Measurements from ENCODE around the gene GCGR. TPM values are rescaled to one million over a fixed set of nuclear protein-coding genes. Genes with fewer than 3 reads are reported as not detected.
"Not testable (repeated sequence)": the region's sequence is repeated elsewhere in the genome, so short reads cannot be mapped to it uniquely, and the experiment has no call there.

Gene GCGR
- total RNA-seq, 1 experiment from 2014 or later: 0.07 TPM

DNA sequence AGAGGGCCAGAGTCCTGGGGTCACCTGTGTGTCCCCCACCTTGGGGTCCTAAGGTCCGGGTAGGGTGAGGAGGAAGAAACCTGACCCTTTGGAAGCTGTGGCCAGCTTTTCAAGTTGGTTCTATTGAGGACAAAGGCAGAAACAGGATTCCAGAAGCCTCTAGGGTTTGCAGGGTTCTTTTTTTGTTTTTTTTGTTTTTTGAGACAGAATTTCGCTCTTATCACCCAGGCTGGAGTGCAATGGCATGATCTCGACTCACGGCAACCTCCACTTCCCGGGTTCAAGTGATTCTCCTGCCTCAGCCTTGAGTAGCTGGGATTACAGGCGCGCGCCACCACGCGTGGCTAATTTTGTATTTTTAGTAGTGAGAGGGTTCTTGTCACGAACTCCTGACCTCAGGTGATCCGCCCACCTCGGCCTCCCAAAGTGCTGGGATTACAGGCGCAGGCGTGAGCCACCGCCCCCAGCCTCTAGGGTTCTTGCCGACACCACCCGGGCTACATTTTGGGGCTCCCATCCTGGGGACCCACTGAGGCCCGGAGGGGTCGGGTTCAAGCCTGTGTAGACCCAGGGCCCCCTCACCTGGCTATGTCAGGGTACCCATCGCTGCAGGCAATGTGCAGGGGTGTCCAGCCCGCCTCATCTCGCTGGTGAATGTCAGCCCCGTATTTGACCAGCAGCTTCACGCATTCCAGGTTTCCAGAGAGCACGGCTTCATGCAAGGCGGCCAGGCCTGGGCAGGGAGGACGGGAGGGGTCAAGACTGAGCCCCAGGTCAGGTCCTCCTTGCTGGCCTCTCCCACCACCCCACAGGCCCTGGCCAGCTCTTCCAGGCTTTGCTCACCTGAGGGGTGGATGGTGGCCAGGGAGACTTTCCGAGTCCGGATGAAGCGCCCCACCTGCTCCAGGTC lies 30.2 kb downstream of the GCGR start:
- DNase-seq: no peak
- H3K4me3 ChIP-seq (ENCODE audit: insufficient read depth, low read depth, low read length): peak overlapping the region; percentile 84
- no peaks in the 10 kb centered on the region for H3K36me3 ChIP-seq (replicated peaks; ENCODE audit: control insufficient read depth, insufficient read depth, low read length)
- H3K27me3 ChIP-seq (ENCODE audit: control insufficient read depth, insufficient read depth, low read length): no peaks in the 10 kb centered on the region

DNA sequence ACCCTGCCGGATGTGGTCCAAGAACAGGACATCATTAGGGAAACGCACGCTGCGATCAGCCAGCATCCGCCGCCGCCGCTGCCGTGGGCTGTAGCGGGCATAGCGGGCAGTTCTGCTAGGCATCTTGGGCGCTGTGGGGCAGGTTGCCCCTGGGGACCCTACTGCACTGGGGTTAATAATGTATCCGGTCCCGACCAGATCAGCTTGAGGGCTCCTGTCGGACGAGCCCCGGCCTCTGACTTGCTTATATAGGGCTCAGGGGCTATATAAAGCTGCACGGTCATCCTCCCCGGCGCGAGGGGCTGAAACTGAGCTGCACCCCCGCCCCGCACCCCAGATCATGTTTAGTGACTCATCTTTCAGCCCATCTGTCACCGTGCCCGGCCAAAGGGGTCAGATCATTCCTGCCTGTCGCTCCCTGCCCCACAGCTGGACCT lies 30.9 kb downstream of the GCGR start, which contains the start of gene PPP1R27:
Gene PPP1R27 (minus strand): TSS at position 220 of the 437 bp plus-strand sequence. CDS start 97 bp downstream, at position 123.
- Histone ChIP-seq H3K36me3 (replicated peaks; ENCODE audit: control insufficient read depth, insufficient read depth, low read length) (no peaks in the 10 kb centered on the region), H3K27me3 (ENCODE audit: control insufficient read depth, insufficient read depth, low read length) (no peaks in the 10 kb centered on the region), H3K4me3 (ENCODE audit: insufficient read depth, low read depth, low read length) (peak within 1 kb of the TSS; percentile 84)
- DNase-seq: no peak

DNA sequence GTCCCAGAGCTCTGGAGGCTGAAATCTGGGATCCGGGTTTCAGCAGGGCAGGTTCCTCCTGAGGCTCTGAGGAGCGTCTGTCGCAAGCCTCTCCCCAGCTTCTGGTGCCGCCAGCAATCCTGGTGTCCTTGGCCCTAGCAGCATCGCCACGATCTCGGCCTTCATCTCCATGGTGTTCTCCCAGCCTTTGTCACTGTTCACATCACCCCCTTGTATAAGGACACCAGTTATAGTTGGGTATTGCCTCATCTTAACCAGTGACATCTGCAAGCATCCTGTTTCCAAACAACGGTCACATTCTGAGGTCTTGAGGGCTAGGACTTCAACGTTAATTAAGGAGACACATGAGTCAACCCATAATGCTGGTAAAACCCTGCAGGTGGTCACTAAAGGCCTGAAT lies 33.7 kb downstream of the GCGR start:
- Histone ChIP-seq H3K36me3 (replicated peaks; ENCODE audit: control insufficient read depth, insufficient read depth, low read length) (no peaks in the 10 kb centered on the region; the same call in 1 of the 2 replicates), H3K4me3 (ENCODE audit: insufficient read depth, low read depth, low read length) (no peak overlapping the region), H3K27me3 (ENCODE audit: control insufficient read depth, insufficient read depth, low read length) (no peaks in the 10 kb centered on the region)
- no peak for DNase-seq

DNA sequence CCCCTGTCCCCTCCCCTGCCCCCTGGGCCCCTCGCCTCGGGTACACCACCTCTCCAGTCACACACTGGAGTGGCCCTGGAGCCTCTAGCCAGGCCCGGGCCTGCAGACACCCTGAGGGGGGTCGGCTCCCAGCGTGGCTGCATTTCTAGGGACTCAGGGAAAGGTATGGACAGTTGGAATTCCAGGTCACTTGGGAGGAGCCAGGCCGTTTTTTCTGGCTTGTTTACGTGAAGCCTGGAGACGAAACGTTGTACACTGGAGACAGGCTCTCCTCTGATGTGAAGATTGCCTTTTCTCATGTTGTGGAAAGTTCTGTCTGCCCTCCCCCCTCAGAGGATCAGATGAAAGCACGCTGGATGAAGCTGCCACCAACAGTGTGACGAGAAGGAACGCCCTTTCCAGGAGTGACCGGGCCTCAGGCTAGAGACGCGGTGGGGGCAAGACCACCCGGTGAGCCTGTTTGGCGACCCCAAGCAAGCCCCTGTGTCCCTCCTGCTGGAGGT lies 34.9 kb downstream of the GCGR start:
- DNase-seq: peak; percentile 71
- no peak overlapping the region for H3K4me3 ChIP-seq (ENCODE audit: insufficient read depth, low read depth, low read length)

DNA sequence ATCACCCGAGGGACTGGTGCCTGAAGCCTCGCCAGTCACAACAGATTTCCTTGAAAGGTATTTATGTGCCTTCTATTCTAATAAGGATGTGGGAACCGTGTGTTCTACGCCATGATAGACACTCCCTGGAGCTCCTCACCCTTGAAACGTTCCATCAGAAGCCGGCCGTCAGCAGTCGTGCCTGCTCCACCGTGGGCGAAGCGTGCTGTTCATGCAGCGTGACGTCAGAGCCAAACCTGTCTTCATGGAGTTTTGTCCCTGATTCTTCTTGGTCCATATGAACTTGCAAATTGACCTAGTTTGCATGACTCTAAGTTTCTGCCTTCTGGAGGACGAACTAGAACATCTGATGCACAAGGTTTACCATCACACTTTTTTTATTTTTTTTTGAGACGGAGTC lies 35.4 kb downstream of the GCGR start:
- H3K4me3 ChIP-seq (ENCODE audit: insufficient read depth, low read depth, low read length): no peak overlapping the region
- no peak for DNase-seq
- peaks cover 5% of the 10 kb centered on the region for H3K36me3 ChIP-seq (replicated peaks; ENCODE audit: control insufficient read depth, insufficient read depth, low read length)
- H3K27me3 ChIP-seq (ENCODE audit: control insufficient read depth, insufficient read depth, low read length): no peaks in the 10 kb centered on the region

More for the DNA sequence above, 34.9 kb downstream of the GCGR start:
- Histone ChIP-seq H3K27me3 (ENCODE audit: control insufficient read depth, insufficient read depth, low read length) (no peaks in the 10 kb centered on the region), H3K36me3 (replicated peaks; ENCODE audit: control insufficient read depth, insufficient read depth, low read length) (peaks cover 3% of the 10 kb centered on the region; the same call in 1 of the 2 replicates)

DNA sequence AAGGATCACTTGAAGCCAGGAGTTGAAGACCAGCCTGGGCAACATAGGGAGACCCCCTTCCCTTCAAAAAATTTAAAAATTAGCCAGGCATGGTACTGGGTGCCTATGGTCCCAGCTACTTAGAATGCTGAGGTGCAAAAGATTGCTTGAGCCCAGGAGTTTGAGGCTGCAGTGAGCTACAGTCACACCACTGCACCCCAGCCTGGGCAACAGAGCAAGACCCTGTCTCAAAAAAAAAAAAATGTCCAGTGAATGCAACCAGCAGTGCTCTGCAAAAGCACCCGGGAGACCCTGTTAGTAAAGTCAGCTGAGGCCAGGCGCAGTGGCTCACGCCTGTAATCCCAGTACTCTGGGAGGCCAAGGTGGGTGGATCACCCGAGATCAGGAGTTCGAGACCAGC lies 36.1 kb downstream of the GCGR start:
- DNase-seq; H3K4me3 ChIP-seq (ENCODE audit: insufficient read depth, low read depth, low read length); H3K27me3 ChIP-seq (ENCODE audit: control insufficient read depth, insufficient read depth, low read length); H3K36me3 ChIP-seq (replicated peaks; ENCODE audit: control insufficient read depth, insufficient read depth, low read length): not testable (repeated sequence)

DNA sequence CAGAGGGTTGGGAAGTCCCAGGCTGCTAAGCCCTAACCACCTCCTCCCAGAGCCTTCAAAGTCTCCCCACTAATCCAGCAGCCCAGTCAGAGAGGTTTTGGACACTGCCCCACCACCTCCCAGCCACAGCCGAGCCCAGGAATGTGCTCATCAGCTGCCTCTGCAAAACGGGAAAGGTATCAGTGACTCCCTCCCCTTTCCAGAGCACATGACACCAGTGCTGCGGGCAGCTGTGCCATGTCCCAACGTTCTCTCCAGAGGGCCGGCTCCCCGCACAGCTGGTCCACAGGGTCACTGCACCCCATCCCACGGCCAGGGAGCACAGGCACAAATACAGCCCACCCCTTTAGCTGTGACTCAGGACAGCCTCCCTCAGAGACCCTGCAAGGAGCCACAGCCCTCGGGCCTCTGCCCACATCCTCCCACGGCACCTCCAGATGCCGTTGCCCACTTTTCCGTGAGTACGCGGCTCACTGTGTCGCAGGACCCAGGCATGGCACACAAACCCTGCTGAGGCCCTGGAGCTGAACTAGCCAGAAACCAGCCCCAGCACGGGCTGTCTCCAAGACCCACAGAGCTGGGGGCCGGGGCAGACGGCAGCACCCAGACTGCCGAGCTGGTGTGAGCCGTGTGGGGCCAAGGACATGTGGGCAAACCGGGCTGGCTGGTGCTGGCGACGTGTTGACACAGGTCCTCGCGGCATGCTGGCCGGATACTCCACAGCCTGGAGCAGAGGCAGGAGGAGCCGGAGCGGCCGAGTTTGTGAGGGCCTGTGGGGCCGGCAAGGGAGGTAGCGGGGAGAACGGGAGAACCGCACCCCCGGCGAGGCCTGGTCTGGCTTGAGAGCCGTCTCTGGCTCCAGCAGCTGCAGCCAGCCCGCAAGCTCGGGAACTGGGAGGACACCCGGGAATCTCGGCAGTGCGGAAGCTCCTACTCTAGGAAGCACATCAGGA lies 37.2 kb downstream of the GCGR start:
- H3K27me3 ChIP-seq (ENCODE audit: control insufficient read depth, insufficient read depth, low read length): no peaks in the 10 kb centered on the region
- peaks cover 16% of the 10 kb centered on the region for H3K36me3 ChIP-seq (replicated peaks; ENCODE audit: control insufficient read depth, insufficient read depth, low read length)
- DNase-seq: peak; percentile 74
- H3K4me3 ChIP-seq (ENCODE audit: insufficient read depth, low read depth, low read length): no peak overlapping the region

DNA sequence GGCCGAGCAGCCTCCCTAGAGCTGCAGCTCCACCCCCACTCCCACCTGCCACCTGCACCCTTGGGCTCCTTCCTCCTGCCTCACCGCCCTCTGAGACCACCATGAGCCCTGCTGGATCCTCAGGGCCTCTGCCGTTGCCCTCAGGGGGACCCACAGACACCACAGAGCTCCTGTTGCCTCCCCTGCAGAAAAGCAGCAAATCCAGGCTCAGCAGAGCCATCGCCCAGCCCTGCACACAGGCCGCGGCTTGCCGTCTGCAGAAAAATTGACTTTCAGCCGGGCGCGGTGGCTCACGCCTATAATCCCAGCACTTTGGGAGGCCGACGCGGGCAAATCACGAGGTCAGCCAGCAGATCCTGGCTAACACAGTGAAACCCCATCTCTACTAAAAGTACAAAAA lies 37.9 kb downstream of the GCGR start:
- DNase-seq: no peak
- H3K27me3 ChIP-seq (ENCODE audit: control insufficient read depth, insufficient read depth, low read length): no peaks in the 10 kb centered on the region
- H3K4me3 ChIP-seq (ENCODE audit: insufficient read depth, low read depth, low read length): no peak overlapping the region
- peaks cover 24% of the 10 kb centered on the region for H3K36me3 ChIP-seq (replicated peaks; ENCODE audit: control insufficient read depth, insufficient read depth, low read length)

DNA sequence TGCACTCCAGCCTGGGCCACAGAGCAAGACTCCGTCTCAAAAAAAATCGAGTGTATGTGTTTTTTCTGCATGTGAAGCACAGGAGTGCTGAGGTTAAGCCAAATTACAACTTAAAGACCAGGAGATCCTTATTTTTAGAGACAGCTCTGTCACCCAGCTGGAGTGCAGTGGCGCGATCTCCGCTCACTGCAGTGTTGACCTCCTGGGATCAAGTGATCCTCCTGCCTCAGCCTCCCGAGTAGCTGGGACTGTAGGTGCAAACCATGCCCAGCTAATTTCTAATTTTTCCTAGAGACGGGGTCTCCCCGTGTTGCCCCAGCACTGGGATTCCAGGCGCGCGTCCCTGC lies 38.4 kb downstream of the GCGR start:
- Histone ChIP-seq H3K27me3 (ENCODE audit: control insufficient read depth, insufficient read depth, low read length) (no peaks in the 10 kb centered on the region), H3K36me3 (replicated peaks; ENCODE audit: control insufficient read depth, insufficient read depth, low read length) (peaks cover 26% of the 10 kb centered on the region), H3K4me3 (ENCODE audit: insufficient read depth, low read depth, low read length) (no peak overlapping the region)
- DNase-seq: no peak

DNA sequence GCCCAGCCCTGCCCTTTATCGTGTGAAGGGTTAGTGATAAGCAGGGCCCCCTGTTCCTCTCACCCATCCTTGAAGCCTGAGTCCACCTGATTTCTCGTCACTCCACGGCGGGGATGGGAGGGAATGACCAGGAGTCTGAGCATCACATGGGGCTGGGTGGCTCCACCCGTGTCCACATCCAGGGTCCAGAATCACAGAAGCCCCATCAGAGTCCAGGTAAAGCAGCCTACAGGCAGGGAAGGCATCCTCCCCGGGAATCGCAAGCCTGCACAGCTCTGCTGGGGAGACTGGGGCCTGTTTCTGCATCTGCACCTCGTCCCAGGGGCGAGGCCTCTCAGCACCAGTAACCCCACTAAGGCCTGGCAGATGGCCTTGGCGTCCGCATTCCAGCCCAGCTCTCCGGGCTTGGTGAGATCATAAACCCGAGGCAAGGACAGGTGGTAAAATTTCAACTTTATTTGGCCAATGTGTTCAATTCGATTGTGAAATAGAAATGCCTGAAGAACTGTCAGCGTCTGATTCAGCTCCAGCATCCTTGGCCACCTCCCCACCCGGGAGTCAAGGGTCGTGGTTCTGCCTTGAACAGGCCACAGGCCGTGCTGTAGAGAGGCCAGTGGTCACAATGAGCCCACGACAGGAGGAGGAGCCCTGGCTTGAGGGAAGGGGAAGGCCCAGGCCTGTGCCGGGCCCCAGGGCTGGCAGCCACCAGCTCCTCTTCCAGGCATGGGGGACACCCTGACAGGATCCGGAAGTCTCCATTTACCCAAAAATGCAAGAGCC lies 39.0 kb downstream of the GCGR start:
- H3K36me3 ChIP-seq (replicated peaks; ENCODE audit: control insufficient read depth, insufficient read depth, low read length): peaks cover 26% of the 10 kb centered on the region
- no peak overlapping the region for H3K4me3 ChIP-seq (ENCODE audit: insufficient read depth, low read depth, low read length)
- no peak for DNase-seq
- H3K27me3 ChIP-seq (ENCODE audit: control insufficient read depth, insufficient read depth, low read length): no peaks in the 10 kb centered on the region

DNA sequence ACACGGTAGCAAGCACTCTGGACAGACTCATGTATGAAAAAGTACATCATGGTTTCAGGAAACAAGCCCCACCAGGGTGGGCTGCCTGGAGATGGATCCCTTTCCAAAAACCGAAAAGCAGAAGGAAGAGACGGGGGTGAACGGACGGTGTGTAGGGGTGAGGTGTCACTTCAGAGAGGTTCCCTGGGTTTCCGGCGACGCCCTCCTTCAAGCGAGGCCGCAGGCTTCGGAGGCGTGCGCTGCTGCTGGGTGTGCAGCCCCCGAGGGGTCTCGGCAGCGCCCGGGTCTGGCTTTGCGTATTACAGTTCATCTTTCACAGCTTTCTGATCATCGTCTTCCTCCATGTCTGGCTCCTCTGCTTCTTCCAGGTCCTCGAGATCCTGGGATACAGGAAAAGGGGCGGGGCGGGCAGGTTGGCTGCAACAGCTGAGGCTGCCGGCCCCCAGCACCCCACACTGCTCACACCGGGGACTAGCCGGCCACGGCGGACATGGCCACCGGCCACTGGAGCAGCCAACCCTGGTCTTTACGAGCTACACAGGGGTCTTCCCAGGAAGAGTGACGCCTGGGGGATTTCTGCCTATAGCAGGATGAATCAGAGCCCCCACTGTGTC lies 39.9 kb downstream of the GCGR start:
- no peak overlapping the region for H3K4me3 ChIP-seq (ENCODE audit: insufficient read depth, low read depth, low read length)
- peaks cover 27% of the 10 kb centered on the region for H3K36me3 ChIP-seq (replicated peaks; ENCODE audit: control insufficient read depth, insufficient read depth, low read length)
- DNase-seq: peak; percentile 60
- no peaks in the 10 kb centered on the region for H3K27me3 ChIP-seq (ENCODE audit: control insufficient read depth, insufficient read depth, low read length)

DNA sequence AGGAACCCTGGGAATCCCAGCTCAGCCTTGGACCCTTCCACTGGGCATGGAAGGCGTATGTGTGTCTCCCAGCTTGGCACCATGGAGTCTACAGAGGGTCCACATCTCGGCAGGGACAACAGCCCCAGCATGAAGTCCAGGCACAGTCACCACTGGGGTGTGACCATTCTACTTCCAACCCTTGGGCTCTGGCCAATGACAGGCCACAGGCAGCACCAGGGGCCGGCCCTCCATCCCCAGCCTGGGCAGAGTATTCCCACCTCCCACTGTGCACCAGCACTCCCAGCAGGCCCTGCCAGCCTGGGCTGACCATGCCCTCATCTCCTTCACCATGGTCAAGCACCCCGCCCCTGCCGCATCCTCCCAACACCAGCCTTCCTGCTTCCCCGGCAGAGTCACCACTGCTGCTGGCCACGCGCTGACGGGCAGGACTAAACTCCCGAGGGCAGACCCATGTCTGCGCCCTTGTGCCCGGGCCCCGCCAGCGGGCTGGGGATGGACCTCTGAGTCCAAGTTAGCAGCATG lies 40.4 kb downstream of the GCGR start:
- peaks cover 27% of the 10 kb centered on the region for H3K36me3 ChIP-seq (replicated peaks; ENCODE audit: control insufficient read depth, insufficient read depth, low read length)
- no peak for DNase-seq

DNA sequence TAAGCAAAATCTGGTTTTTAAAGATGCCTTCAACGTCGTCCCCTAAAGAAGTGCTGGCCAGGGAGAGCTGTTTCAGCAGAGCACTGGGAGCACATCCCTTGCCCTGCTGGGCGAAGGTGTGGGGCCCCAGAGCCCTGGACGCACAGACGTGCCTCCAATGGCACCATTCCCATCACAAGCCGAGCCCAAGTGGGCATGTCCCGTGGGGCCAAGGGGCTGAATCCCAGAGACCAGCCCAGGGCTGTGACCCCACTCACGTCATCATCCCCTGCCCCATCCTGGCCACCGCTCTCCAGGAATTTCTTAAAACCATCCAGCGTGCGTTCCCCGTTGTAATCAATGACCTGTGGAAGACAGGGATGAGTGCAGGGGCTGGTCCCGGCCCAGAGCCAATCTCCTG lies 40.9 kb downstream of the GCGR start:
- Histone ChIP-seq H3K36me3 (replicated peaks; ENCODE audit: control insufficient read depth, insufficient read depth, low read length) (peaks cover 27% of the 10 kb centered on the region), H3K27me3 (ENCODE audit: control insufficient read depth, insufficient read depth, low read length) (no peaks in the 10 kb centered on the region), H3K4me3 (ENCODE audit: insufficient read depth, low read depth, low read length) (no peak overlapping the region)
- DNase-seq: no peak

More for the DNA sequence above, 40.4 kb downstream of the GCGR start:
- Histone ChIP-seq H3K4me3 (ENCODE audit: insufficient read depth, low read depth, low read length) (no peak overlapping the region), H3K27me3 (ENCODE audit: control insufficient read depth, insufficient read depth, low read length) (no peaks in the 10 kb centered on the region)
